ENCODE results near the gene CD22.

DNA sequence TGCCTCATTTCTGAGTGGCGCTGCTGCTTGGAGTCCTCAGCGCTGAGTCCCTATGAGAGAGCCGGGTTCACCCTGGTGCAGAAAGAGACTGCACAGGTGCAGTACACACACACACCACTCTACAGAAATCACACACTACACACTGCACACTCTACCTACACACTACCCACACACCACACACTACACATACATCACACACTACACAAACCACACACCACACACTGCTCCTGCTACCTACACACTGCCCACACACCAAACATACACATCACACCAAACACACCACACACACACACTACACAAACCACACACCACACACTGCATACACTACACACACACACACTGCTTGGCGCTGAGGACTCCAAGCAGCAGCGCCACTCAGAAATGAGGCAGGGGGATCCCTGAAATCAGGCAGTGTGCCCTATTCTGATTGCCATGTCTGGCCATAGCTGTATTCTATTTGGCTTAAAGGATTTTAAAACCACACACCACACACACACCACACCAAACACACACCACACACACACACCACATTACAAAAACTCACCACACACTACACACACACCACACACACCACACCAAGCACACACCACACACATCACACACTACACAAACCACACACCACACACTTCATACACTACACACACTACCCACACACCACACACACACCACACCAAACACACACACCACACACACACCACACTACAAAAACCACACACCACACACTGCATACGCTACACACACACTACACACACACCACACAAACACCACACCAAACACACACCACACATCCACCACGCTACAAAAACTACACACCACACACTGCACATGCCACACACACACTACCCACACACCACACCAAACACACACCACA lies 32.1 kb upstream of the CD22 start:
- TF ChIP-seq, protein P1, sequence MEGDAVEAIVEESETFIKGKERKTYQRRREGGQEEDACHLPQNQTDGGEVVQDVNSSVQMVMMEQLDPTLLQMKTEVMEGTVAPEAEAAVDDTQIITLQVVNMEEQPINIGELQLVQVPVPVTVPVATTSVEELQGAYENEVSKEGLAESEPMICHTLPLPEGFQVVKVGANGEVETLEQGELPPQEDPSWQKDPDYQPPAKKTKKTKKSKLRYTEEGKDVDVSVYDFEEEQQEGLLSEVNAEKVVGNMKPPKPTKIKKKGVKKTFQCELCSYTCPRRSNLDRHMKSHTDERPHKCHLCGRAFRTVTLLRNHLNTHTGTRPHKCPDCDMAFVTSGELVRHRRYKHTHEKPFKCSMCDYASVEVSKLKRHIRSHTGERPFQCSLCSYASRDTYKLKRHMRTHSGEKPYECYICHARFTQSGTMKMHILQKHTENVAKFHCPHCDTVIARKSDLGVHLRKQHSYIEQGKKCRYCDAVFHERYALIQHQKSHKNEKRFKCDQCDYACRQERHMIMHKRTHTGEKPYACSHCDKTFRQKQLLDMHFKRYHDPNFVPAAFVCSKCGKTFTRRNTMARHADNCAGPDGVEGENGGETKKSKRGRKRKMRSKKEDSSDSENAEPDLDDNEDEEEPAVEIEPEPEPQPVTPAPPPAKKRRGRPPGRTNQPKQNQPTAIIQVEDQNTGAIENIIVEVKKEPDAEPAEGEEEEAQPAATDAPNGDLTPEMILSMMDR (IDR thresholded peaks at IDR 0.05), result no peak
- no peak for TF ChIP-seq POLR2A (IDR thresholded peaks at IDR 0.05)
- no peak for TF ChIP-seq POLR2AphosphoS5 (IDR thresholded peaks at IDR 0.05)
- no peak for TF ChIP-seq EP300 (IDR thresholded peaks at IDR 0.05)

Measured in gastroesophageal sphincter (tissue), 3 donors.